Smooth muscle cell (in vitro differentiated cells): ENCODE results near the gene ALPK3. TPM values are rescaled to one million over a fixed set of nuclear protein-coding genes. Genes with fewer than 3 reads are reported as not detected.
A peak's percentile ranks its signal among the peaks of the same experiment; 100 is the strongest.
"Not testable (repeated sequence)": the region's sequence is repeated elsewhere in the genome, so short reads cannot be mapped to it uniquely, and the experiment has no call there.

Experiments used
- DNase-seq: peaks from one replicate; lab custom pipeline; 2025; ENCODE audit not compliant: unreplicated experiment; lab: John Stamatoyannopoulos, UW
- H2AFZ ChIP-seq: fragments of 200-600 bp; sonication (generic); 2 replicates; pipeline ENCODE4 v1.6.0; 2016; ENCODE audit warnings: antibody characterized with exemption, low read depth, mild to moderate bottlenecking
- H3F3A ChIP-seq: fragments of 200-600 bp; sonication (generic); 2 replicates; pipeline ENCODE4 v1.6.0; 2017; ENCODE audit warnings: antibody characterized with exemption, low read depth
- H3K27ac ChIP-seq: fragments of 200-600 bp; sonication (generic); 2 replicates; pipeline ENCODE4 v1.5.1; 2016; ENCODE audit warnings: low read depth, mild to moderate bottlenecking
- H3K27me3 ChIP-seq: fragments of 200-600 bp; sonication (generic); 2 replicates; pipeline ENCODE4 v1.6.1; 2016; ENCODE audit warnings: low read depth, mild to moderate bottlenecking
- H3K36me3 ChIP-seq: fragments of 200-600 bp; sonication (generic); 2 replicates; pipeline ENCODE4 v1.5.1; 2016; ENCODE audit warnings: low read depth
- H3K4me1 ChIP-seq: fragments of 200-600 bp; sonication (generic); 2 replicates; pipeline ENCODE4 v1.5.1; 2016; ENCODE audit warnings: low read depth
- H3K4me2 ChIP-seq: fragments of 200-600 bp; sonication (generic); 2 replicates; pipeline ENCODE4 v1.6.0; 2016; ENCODE audit warnings: mild to moderate bottlenecking
- H3K4me3 ChIP-seq: fragments of 200-600 bp; sonication (generic); 2 replicates; pipeline ENCODE4 v1.5.1; 2016; ENCODE audit warnings: mild to moderate bottlenecking
- H3K79me2 ChIP-seq: fragments of 200-600 bp; sonication (generic); 2 replicates; pipeline ENCODE4 v1.6.0; 2016; ENCODE audit warnings: low read depth, mild to moderate bottlenecking
- H3K9ac ChIP-seq: fragments of 200-600 bp; sonication (generic); 2 replicates; pipeline ENCODE4 v1.6.0; 2016; ENCODE audit warnings: low read depth
- H3K9me3 ChIP-seq: fragments of 200-600 bp; sonication (generic); replicated peaks from 2 replicates; pipeline ENCODE4 v1.5.1; 2016; ENCODE audit warnings: low read depth
- H4K20me1 ChIP-seq: fragments of 200-600 bp; sonication (generic); 2 replicates; pipeline ENCODE4 v1.6.0; 2016; ENCODE audit warnings: low read depth
- CTCF ChIP-seq: fragments of 200-600 bp; sonication (generic); IDR thresholded peaks from 2 replicates; pipeline ENCODE4 v1.5.1; 2017; ENCODE audit warnings: borderline replicate concordance, mild to moderate bottlenecking, antibody characterized with exemption; ENCODE audit not compliant: insufficient read depth, poor library complexity, severe bottlenecking
- WGBS: methylation state at CpG from one replicate; pipeline ENCODE4 v1.1.7; 2016; ENCODE audit warnings: low lambda C conversion rate; 5-methylcytosine and 5-hydroxymethylcytosine counted together
- polyA plus RNA-seq: library from polyadenylated mRNA; unstranded; fragments of >200 nt; fragmentation: Nextera tagmentation; extraction: Ambion mirVana; gene quantifications from 2 replicates; pipeline ENCODE4 v1.2.1, GENCODE V29; 2016
- total RNA-seq: library from RNA; depleted of rRNA; stranded (reverse); fragments of >200 nt; gene quantifications from 2 replicates; pipeline ENCODE4 v1.2.3, GENCODE V29; 2014

ALPK3 gene
- total and polyA plus RNA-seq, 2 experiments from 2014 or later = 3.5 to 18.8 TPM

- no peak overlapping the region for H3K27ac ChIP-seq
- H3K79me2 ChIP-seq = no peaks in the 10 kb centered on the region
- 94% methylated on average over 5 of the region's 5 CpGs for WGBS
- no peak overlapping the region for H3K4me3 ChIP-seq
- H3K4me2 ChIP-seq = no peak overlapping the region
- no peak overlapping the region for H2AFZ ChIP-seq
- H3K36me3 ChIP-seq = no peaks in the 10 kb centered on the region
- no peaks in the 10 kb centered on the region for H3K27me3 ChIP-seq
- no peak for TF ChIP-seq CTCF
- no peak for DNase-seq
- H3K9ac ChIP-seq = no peak overlapping the region
- H3K9me3 ChIP-seq = no peaks in the 10 kb centered on the region
- no peaks in the 10 kb centered on the region for H4K20me1 ChIP-seq
- no peaks in the 10 kb centered on the region for H3K4me1 ChIP-seq
- no peaks in the 10 kb centered on the region for H3F3A ChIP-seq
Measured at GRCh38 chr15:84874981-84875699, 58.0 kb downstream of the ALPK3 start.

DNA sequence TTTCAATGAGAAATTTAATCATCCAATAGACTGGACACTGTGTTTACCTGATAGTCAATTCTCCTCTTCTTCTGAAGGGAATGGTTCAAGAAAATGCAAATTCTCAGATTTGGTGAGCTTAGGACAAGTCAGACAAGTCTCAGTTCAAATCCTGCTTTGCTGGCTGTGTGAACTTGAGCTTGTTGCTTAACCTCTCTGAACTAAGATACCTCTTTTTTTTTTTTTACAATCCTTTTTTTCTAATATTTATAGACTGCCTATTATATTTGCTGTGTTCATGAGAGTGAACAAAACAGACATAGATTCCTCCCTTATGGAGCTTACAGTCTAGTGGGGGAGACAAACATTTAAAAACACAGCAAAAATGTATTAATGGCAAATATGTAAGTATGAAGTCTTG is 59.1 kb downstream of the ALPK3 start:
- H3K9ac ChIP-seq = no peak overlapping the region
- no peaks in the 10 kb centered on the region for H3K79me2 ChIP-seq
- H3K4me1 ChIP-seq = no peaks in the 10 kb centered on the region
- no peaks in the 10 kb centered on the region for H3K27me3 ChIP-seq
- no peaks in the 10 kb centered on the region for H4K20me1 ChIP-seq
- no peak for DNase-seq
- H3F3A ChIP-seq = no peaks in the 10 kb centered on the region
- H3K36me3 ChIP-seq = no peaks in the 10 kb centered on the region
- no peaks in the 10 kb centered on the region for H3K9me3 ChIP-seq
- no peak overlapping the region for H2AFZ ChIP-seq
- H3K27ac ChIP-seq = no peak overlapping the region
- no peak for TF ChIP-seq CTCF
- no peak overlapping the region for H3K4me3 ChIP-seq
- H3K4me2 ChIP-seq = no peak overlapping the region

DNA sequence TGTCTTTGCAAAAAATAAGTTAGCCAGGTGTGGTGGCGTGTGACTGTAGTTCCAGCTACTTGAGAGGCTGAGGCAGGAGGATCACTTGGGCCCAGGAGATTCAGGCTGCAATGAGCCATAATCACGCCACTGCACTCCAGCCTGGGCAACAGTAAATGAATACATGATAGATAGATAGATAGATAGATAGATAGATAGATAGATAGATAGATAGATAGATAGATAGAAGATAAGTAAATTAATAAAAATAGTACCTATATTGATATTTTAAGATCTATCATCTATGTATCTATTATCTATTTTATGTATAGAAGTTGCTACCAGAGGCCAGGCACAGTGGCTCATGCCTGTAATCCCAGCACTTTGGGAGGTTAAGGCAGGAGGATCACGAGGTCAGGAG is 60.5 kb downstream of the ALPK3 start:
- H2AFZ ChIP-seq, H3K36me3 ChIP-seq, H3K79me2 ChIP-seq, H3K4me3 ChIP-seq, H3F3A ChIP-seq, DNase-seq, H3K9me3 ChIP-seq, H4K20me1 ChIP-seq, H3K27me3 ChIP-seq, H3K4me2 ChIP-seq, H3K27ac ChIP-seq, H3K4me1 ChIP-seq, H3K9ac ChIP-seq: not testable (repeated sequence)
- 92% methylated on average over 3 of the region's 3 CpGs for WGBS

DNA sequence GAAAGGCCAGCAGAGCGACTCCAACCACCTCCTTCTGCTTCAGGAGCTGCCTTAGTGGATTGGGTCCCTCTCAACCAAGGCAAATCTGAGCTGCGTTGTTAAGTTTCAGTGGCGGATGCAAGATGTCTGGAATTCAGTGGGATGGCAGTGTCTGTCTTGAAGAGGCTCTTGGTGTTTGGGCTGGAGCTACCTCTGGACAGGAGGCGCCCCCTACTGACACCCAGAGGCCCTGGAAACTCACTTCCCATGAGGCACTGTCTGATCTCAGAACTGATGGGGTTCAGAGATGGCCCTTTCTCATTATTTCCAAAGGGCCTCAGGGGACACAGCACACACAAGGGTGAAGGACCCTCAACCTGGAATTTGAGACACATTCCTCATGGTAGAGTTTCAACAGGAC is 61.3 kb downstream of the ALPK3 start:
- Histone ChIP-seq H4K20me1 (no peaks in the 10 kb centered on the region), H3K36me3 (no peaks in the 10 kb centered on the region), H3K79me2 (no peaks in the 10 kb centered on the region), H3K4me3 (no peak overlapping the region), H3K9me3 (no peaks in the 10 kb centered on the region), H2AFZ (no peak overlapping the region), H3K9ac (no peak overlapping the region), H3K27ac (no peak overlapping the region), H3K27me3 (no peaks in the 10 kb centered on the region), H3F3A (no peaks in the 10 kb centered on the region), H3K4me1 (no peaks in the 10 kb centered on the region), H3K4me2 (peak overlapping the region; percentile 51)
- peak; percentile 7 for DNase-seq
- WGBS = 47% methylated on average over 3 of the region's 4 CpGs
- peak; percentile 54 for TF ChIP-seq CTCF
